HG02610 (cell line): ENCODE measurements around the gene RCOR1.
"Not testable (repeated sequence)": the region's sequence is repeated elsewhere in the genome, so short reads cannot be mapped to it uniquely, and the experiment has no call there.

Experiments
- ATAC-seq: cut with Tn5 transposase; IDR thresholded peaks from one replicate; pipeline ENCODE4 v1.9.1; 2021; ENCODE audit warnings: mild to moderate bottlenecking, moderate library complexity; ENCODE audit not compliant: unreplicated experiment

Gene RCOR1

GRCh38 chr14:102591944-102592762 is at the start of gene RCOR1:
Gene RCOR1, plus strand, starts transcription at chr14:102592649. Its CDS starts 238 bp downstream, at chr14:102592887.
- ATAC-seq: peak; percentile 71

GRCh38 chr14:102544046-102544746 is 48.3 kb upstream of the RCOR1 start:
- ATAC-seq: no peak

- no peak for ATAC-seq
These were observed 47.5 kb upstream of the RCOR1 start for GRCh38 chr14:102544747-102545460.

GRCh38 chr14:102545461-102546265 is 46.8 kb upstream of the RCOR1 start:
- ATAC-seq: no peak

- ATAC-seq: no peak
These were observed 43.7 kb upstream of the RCOR1 start for GRCh38 chr14:102548616-102549240.

GRCh38 chr14:102550927-102551401 is 41.5 kb upstream of the RCOR1 start:
- not testable (repeated sequence) for ATAC-seq

- ATAC-seq: no peak
These were observed 40.3 kb upstream of the RCOR1 start for GRCh38 chr14:102551995-102552705.

- no peak for ATAC-seq
These were observed 37.3 kb upstream of the RCOR1 start for GRCh38 chr14:102554821-102555819.

GRCh38 chr14:102556098-102556677 is 36.3 kb upstream of the RCOR1 start:
- no peak for ATAC-seq

GRCh38 chr14:102557434-102558226 is 34.8 kb upstream of the RCOR1 start:
- ATAC-seq: no peak

GRCh38 chr14:102558556-102558955 is 33.9 kb upstream of the RCOR1 start:
- no peak for ATAC-seq

- ATAC-seq: no peak
These were observed 31.8 kb upstream of the RCOR1 start for GRCh38 chr14:102560458-102561261.

GRCh38 chr14:102565331-102565887 is 27.0 kb upstream of the RCOR1 start:
- ATAC-seq: peak; percentile 80

GRCh38 chr14:102565959-102566358 is 26.5 kb upstream of the RCOR1 start:
- ATAC-seq: no peak

GRCh38 chr14:102568115-102568614 is 24.3 kb upstream of the RCOR1 start:
- ATAC-seq: no peak
